Lower leg skin (tissue), 4 donors: ENCODE results near the gene ZNF512B. TPM values are rescaled to one million over a fixed set of nuclear protein-coding genes. Genes with fewer than 3 reads are reported as not detected.

Source experiments
- DNase-seq, 2 donors: peaks; one replicate each; pipeline ENCODE4 v3.0.0-alpha.2; 2019; ENCODE audit warnings: low spot score in 2 of 2
- H3K4me3 ChIP-seq: fragments of 200-600 bp; sonication (generic); 2 replicates; pipeline ENCODE4 v1.5.1; 2017; ENCODE audit warnings: mild to moderate bottlenecking, low read depth; ENCODE audit not compliant: poor library complexity, severe bottlenecking
- CTCF ChIP-seq, 3 donors: fragments of 450-650 bp; IDR thresholded peaks; one replicate each; pipeline ENCODE4 v1.5.1; 2016; ENCODE audit warnings: antibody characterized with exemption in 3 of 3, mild to moderate bottlenecking in 3 of 3, moderate library complexity in 2 of 3
- POLR2A ChIP-seq, 2 donors: fragments of 450-650 bp; IDR thresholded peaks; one replicate each; pipeline ENCODE4 v1.6.1; 2016 to 2017; ENCODE audit warnings: antibody characterized with exemption in 2 of 2, mild to moderate bottlenecking in 1 of 2, moderate library complexity in 1 of 2
- WGBS, 2 donors: methylation state at CpG; one replicate each; pipeline ENCODE4 v1.1.5; 2018; 5-methylcytosine and 5-hydroxymethylcytosine counted together
- intact Hi-C: fragments of 100-400 bp; cut with DNase I; formaldehyde crosslinking; loops from one replicate; pipeline ENCODE4 v1.15.0; 2023; ENCODE audit warnings: low total_unique reads
- total RNA-seq, 4 donors: library from RNA; depleted of rRNA; stranded (reverse); fragments of >200 nt; gene quantifications; one replicate each; pipeline ENCODE4 v1.1.0, GENCODE V29; 2016

Gene ZNF512B
- total RNA-seq, 4 donors from 2014 or later = 15.3 to 19.8 (median 16.7) TPM

- no peak overlapping the region for H3K4me3 ChIP-seq
- DNase-seq = no peak
- intact Hi-C loops = no loop called here
- no peak for TF ChIP-seq CTCF (IDR thresholded peaks at IDR 0.05)
- no peak for TF ChIP-seq POLR2A (IDR thresholded peaks at IDR 0.05)
- WGBS, 2 donors = 52 to 62% methylated on average over 11 of the region's 11 CpGs
Measured at GRCh38 chr20:64001607-64002011, 31.9 kb upstream of the ZNF512B start.

- DNase-seq = no peak
- WGBS, 2 donors = 87 to 94% methylated on average over 12 of the region's 12 CpGs
- no peak overlapping the region for H3K4me3 ChIP-seq
- intact Hi-C loops = no loop called here
- no peak for TF ChIP-seq CTCF (IDR thresholded peaks at IDR 0.05)
- no peak for TF ChIP-seq POLR2A (IDR thresholded peaks at IDR 0.05)
Measured at GRCh38 chr20:64000906-64001305, 31.2 kb upstream of the ZNF512B start.

GRCh38 chr20:63982937-63983336 lies 13.2 kb upstream of the ZNF512B start:
- intact Hi-C loops = no loop called here
- DNase-seq = no peak
- no peak for TF ChIP-seq POLR2A (IDR thresholded peaks at IDR 0.05)
- TF ChIP-seq CTCF (IDR thresholded peaks at IDR 0.05) = no peak
- 81 to 88% methylated on average over 14 of the region's 14 CpGs for WGBS, 2 donors
- no peak overlapping the region for H3K4me3 ChIP-seq

DNA sequence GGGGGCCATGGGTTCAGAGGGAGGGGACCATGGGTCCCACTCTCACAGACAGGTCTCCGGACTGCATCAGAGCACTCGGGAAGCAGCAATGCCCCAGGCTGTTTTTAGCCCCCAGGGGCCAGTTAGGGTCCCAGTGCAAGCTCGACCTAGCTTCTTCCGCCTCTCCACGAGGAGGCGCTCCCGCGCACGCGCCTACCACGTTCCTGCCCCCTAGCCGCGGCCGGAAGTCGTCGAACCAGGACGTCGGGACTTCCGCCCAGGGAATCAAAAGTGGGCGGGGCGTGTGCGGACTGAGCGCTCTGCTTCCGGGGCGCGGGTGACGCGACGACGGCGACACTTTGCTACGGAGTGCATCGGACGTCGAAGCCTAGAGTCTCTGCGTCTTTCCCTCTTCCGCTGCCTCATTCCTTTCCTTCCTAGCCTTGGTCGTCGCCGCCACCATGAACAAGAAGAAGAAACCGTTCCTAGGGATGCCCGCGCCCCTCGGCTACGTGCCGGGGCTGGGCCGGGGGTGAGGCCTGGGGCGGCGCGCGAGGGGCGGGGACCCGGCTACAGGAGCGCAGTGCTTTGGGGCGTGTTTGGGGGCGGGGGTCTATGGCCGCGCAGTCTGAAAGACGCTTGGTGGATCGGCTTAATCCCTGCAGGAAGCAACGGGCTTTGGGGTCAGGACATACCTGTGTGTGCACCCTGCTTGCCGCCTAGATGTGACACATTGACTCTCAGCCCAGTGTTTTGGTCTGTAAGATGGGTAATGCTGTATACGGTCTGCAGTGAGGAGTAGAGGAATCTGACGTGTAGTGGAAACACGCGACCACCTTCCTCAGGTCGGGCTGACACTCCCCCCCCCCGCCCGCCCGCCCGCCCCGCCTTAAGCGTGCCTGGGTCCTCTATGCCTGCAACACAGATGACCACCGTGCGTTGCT lies 11.3 kb upstream of the ZNF512B start, which contains the start of gene PRPF6:
Gene PRPF6, plus strand, starts transcription at position 327 of the 923 bp plus-strand sequence. Its CDS starts 114 bp downstream, at position 441.
- peak within 1 kb of the TSS; percentile 99 for H3K4me3 ChIP-seq
- WGBS, 2 donors = 0 to 1% methylated on average over 69 of the region's 75 CpGs
- peak in 1 of 3 donors; percentile 60 for TF ChIP-seq CTCF (IDR thresholded peaks at IDR 0.05)
- TF ChIP-seq POLR2A (IDR thresholded peaks at IDR 0.05) = peak in 1 of 2 donors; percentile 39
- intact Hi-C loops = no loop called here
- peak; percentile 93 to 98 for DNase-seq

DNA sequence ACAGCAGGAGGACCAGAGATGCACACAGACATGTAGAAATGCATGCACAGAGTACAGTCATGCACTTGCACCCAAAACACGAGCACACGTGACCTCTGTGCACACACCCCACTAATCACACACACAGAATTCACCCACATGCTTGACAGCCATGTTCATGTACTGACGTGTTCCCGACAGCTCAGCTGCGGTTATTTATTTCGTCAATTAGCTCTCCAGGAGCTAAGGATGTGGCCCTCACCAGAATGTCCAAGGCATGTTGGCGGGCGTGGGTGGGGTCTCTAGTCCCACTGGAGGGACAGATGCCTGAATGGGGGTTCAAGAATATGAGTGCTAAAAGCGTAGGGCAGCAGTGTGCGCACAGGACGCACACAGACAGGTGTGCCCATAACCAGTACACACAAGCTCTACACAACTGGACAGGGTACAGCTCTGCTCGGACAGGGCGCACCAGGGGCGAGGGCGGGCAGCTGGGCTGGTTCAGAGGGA lies 10.6 kb upstream of the ZNF512B start:
- no peak overlapping the region for H3K4me3 ChIP-seq
- TF ChIP-seq POLR2A (IDR thresholded peaks at IDR 0.05) (no peak), CTCF (IDR thresholded peaks at IDR 0.05) (no peak)
- intact Hi-C loops = no loop called here
- 48 to 55% methylated on average over 15 of the region's 15 CpGs for WGBS, 2 donors
- DNase-seq = no peak
